ENCODE measurements around the gene PRRT4. TPM values are rescaled to one million over a fixed set of nuclear protein-coding genes. Genes with fewer than 3 reads are reported as not detected.

PRRT4 gene
- total RNA-seq, 2 donors from 2014 or later: 2.2 to 3.7 TPM

GRCh38 chr7:128303133-128303532 lies 58.4 kb downstream of the PRRT4 start:
- H3K4me1 ChIP-seq (ENCODE audit: control insufficient read depth in 1 of 2, low read depth in 2 of 2): no peaks in the 10 kb centered on the region
- ATAC-seq (ENCODE audit: insufficient number of reproducible peaks, low FRiP score, low read depth): no peak
- H3K9me3 ChIP-seq: no peaks in the 10 kb centered on the region
- no peak overlapping the region for H3K27ac ChIP-seq
- H3K36me3 ChIP-seq: peaks cover 11% of the 10 kb centered on the region
- no peaks in the 10 kb centered on the region for H3K27me3 ChIP-seq (replicated peaks; ENCODE audit: insufficient read depth)
- no peak for TF ChIP-seq CTCF (IDR thresholded peaks at IDR 0.05)
- no peak overlapping the region for H3K4me3 ChIP-seq
- DNase-seq (ENCODE audit: low spot score): no peak

DNA sequence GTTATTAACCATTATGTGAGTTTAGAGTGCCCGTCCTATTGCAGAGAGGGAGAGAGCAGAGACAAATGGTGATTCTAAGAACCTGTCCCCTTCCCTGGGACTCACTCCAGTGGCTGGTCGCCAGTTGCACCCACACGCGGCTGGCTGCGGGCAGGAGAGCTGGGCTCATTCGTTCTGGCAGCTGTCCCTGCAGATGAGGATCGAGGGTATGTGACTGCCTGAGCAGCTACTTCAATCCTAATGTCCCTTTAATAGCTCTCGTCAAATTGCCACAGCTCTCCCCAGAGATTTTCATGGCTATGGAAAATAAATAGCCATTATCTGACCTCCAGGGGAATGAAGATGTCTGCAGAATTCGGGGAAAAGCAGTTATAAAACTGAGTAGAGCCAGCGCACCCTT lies 59.4 kb downstream of the PRRT4 start:
- Histone ChIP-seq H3K9me3 (no peaks in the 10 kb centered on the region), H3K27me3 (replicated peaks; ENCODE audit: insufficient read depth) (no peaks in the 10 kb centered on the region), H3K4me3 (no peak overlapping the region), H3K4me1 (ENCODE audit: control insufficient read depth in 1 of 2, low read depth in 2 of 2) (no peaks in the 10 kb centered on the region), H3K36me3 (peaks cover 11% of the 10 kb centered on the region), H3K27ac (no peak overlapping the region)
- no peak for TF ChIP-seq CTCF (IDR thresholded peaks at IDR 0.05)
- no peak for DNase-seq (ENCODE audit: low spot score)
- ATAC-seq (ENCODE audit: insufficient number of reproducible peaks, low FRiP score, low read depth): no peak

Other genes with a start within 250 kb of the PRRT4 start
- not detected for gene LEP, start 120.4 kb downstream of the PRRT4 start, total RNA-seq
- 10 to 100 TPM; 20.6 to 49.2 TPM for gene RBM28, start 17.8 kb downstream of the PRRT4 start, total RNA-seq
- 10 to 100 TPM; 48.1 to 59.7 TPM for gene IMPDH1, start 48.3 kb upstream of the PRRT4 start, total RNA-seq
- gene HILPDA, start 94.2 kb upstream of the PRRT4 start, total RNA-seq: 10 to 100 TPM in 1 of 2 donors, 1 to 10 TPM in 1; 9.3 to 19.8 TPM
- gene METTL2B, start 115.1 kb upstream of the PRRT4 start, total RNA-seq: 10 to 100 TPM; 14.6 to 49.0 TPM

All from thoracic aorta (tissue), 2 donors.